Activated B cell treated with CpG ODN at 0.5 μM for 24 hours (primary cell): ENCODE measurements around the gene SYNE1. TPM values are rescaled to one million over a fixed set of nuclear protein-coding genes. Genes with fewer than 3 reads are reported as not detected.

Source experiments
- ATAC-seq: fragments of 200-7000 bp; cut with Tn5 transposase; one replicate; pipeline ENCODE4 v1.10.0; 2021; ENCODE audit warnings: low read depth, mild to moderate bottlenecking, moderate library complexity
- CTCF ChIA-PET: fragments of 350-600 bp; sonication (Branson Sonifier 250); formaldehyde crosslinking; loops from one replicate; lab custom pipeline; 2021; ENCODE audit warnings: antibody characterized with exemption; lab: Charles Lee
- POLR2A ChIA-PET: fragments of 350-600 bp; sonication (Branson Sonifier 250); formaldehyde crosslinking; loops from one replicate; lab custom pipeline; 2021; ENCODE audit warnings: antibody characterized with exemption; lab: Charles Lee
- DNase-seq: peaks from one replicate; pipeline ENCODE4 v3.0.0; 2022
- H3K27ac Mint-ChIP-seq: one replicate; pipeline ENCODE4 v1.8.0; 2020; ENCODE audit warnings: mixed read lengths
- H3K27me3 Mint-ChIP-seq: one replicate; pipeline ENCODE4 v1.8.0; 2021; ENCODE audit warnings: mixed read lengths
- H3K36me3 Mint-ChIP-seq: one replicate; pipeline ENCODE4 v1.8.0; 2021; ENCODE audit warnings: low read depth, mixed read lengths
- H3K4me1 Mint-ChIP-seq: one replicate; pipeline ENCODE4 v1.8.0; 2021; ENCODE audit warnings: mixed read lengths
- H3K4me3 Mint-ChIP-seq: one replicate; pipeline ENCODE4 v1.8.0; 2020; ENCODE audit warnings: mild to moderate bottlenecking, mixed read lengths
- H3K9me3 Mint-ChIP-seq: one replicate; pipeline ENCODE4 v1.8.0; 2020; ENCODE audit warnings: mixed read lengths
- intact Hi-C: fragments of 100-400 bp; cut with micrococcal nuclease; formaldehyde crosslinking; loops from one replicate; pipeline ENCODE4 v1.15.1; 2024
- total RNA-seq: library from RNA; stranded (reverse); gene quantifications from 2 replicates; pipeline ENCODE4 v1.2.3, GENCODE V29; 2022
- TF ChIP-seq, protein P1 (sequence below): fragments of 200-600 bp; IDR thresholded peaks from one replicate; pipeline ENCODE4 v1.8.0; 2022; ENCODE audit warnings: antibody characterized with exemption, mild to moderate bottlenecking

The SYNE1 gene
- total RNA-seq, 1 donor from 2014 or later, result 74.9 TPM

DNA sequence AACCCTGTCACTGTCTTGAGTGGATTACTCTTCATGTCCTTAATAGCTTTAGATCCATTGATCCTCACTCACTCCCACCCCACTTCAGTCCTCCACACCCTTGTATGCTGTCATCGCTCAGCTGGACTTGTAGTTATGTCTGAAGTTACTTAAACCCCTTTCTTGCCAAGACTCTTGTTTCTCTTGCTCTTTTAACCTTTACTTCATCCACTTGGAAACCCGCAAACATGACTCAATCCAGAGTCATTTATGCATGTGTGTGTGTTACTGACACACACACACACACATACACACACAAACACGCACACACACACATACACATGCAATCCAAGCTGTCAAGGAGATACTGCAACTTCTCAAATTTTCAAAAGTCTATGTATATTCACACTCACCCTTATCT, 341.8 kb downstream of the SYNE1 start:
- Mint-ChIP-seq H3K9me3 (no peaks in the 10 kb centered on the region), H3K4me1 (peaks cover 25% of the 10 kb centered on the region), H3K27ac (no peak overlapping the region), H3K36me3 (peaks cover 47% of the 10 kb centered on the region), H3K4me3 (no peak overlapping the region), H3K27me3 (no peaks in the 10 kb centered on the region)
- TF ChIP-seq, protein P1, sequence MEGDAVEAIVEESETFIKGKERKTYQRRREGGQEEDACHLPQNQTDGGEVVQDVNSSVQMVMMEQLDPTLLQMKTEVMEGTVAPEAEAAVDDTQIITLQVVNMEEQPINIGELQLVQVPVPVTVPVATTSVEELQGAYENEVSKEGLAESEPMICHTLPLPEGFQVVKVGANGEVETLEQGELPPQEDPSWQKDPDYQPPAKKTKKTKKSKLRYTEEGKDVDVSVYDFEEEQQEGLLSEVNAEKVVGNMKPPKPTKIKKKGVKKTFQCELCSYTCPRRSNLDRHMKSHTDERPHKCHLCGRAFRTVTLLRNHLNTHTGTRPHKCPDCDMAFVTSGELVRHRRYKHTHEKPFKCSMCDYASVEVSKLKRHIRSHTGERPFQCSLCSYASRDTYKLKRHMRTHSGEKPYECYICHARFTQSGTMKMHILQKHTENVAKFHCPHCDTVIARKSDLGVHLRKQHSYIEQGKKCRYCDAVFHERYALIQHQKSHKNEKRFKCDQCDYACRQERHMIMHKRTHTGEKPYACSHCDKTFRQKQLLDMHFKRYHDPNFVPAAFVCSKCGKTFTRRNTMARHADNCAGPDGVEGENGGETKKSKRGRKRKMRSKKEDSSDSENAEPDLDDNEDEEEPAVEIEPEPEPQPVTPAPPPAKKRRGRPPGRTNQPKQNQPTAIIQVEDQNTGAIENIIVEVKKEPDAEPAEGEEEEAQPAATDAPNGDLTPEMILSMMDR, result no peak
- intact Hi-C loops, result no loop called here
- POLR2A ChIA-PET, result no interaction called here
- CTCF ChIA-PET, result interaction anchor here (0.7 kb wide), 1 partner anchor 43 kb away, joined by 3 read pairs; no protein-coding TSS in a partner anchor
- no peak for ATAC-seq
- no peak for DNase-seq

DNA sequence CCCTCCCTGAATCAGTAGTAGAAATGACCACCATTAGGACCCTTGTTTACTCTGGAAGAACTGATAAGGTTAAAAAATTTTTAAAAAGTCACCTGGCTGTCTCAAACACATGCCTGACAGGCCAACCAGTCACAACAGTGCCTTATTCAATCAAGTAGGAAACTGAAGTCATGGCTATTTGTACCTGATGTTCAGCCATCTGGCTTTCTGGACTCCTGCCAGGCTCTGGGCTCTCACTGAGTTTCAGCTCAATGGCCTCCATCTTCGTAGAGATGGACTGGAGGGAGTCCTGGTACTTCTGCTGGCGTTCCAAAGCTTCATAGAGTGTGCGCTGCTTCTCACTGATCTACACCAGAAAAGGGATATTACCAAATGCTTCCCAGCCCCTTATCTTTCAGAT, 343.8 kb downstream of the SYNE1 start:
- Mint-ChIP-seq H3K36me3 (peaks cover 61% of the 10 kb centered on the region), H3K27me3 (no peaks in the 10 kb centered on the region), H3K27ac (no peak overlapping the region), H3K4me3 (no peak overlapping the region), H3K9me3 (no peaks in the 10 kb centered on the region), H3K4me1 (peaks cover 11% of the 10 kb centered on the region)
- intact Hi-C loops, result no loop called here
- TF ChIP-seq, protein P1, result no peak
- ChIA-PET POLR2A (no interaction called here), CTCF (interaction anchor here (0.8 kb wide), 1 partner anchor 9 kb away, joined by 3 read pairs; no protein-coding TSS in a partner anchor)
- no peak for ATAC-seq
- no peak for DNase-seq

DNA sequence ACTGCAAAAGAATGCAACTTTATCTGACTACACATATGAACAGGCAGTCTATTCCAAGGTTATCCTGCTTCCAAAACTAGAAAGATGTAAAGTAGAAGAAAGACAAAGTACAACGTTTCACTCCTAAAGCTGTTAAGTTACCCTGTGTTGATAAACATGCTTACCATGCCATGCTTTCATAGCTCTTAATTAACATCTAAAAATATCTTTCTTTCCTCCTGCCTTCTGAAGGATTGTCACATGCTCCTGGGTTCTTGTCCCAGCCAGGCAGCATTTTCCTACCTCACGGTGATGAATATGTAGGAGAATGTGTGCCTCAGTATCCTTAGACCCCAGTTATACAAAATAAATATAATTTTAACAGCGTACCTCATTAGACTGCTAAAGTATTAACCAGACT, 344.6 kb downstream of the SYNE1 start:
- DNase-seq (no peak), ATAC-seq (no peak)
- H3K27ac Mint-ChIP-seq, result no peak overlapping the region
- no peak overlapping the region for H3K4me3 Mint-ChIP-seq
- intact Hi-C loops, result no loop called here
- H3K27me3 Mint-ChIP-seq, result no peaks in the 10 kb centered on the region
- ChIA-PET CTCF (interaction anchor here (0.8 kb wide), 1 partner anchor 9 kb away, joined by 3 read pairs; no protein-coding TSS in a partner anchor), POLR2A (interaction anchor here (2.0 kb wide), 1 partner anchor 9 kb away, joined by 4 read pairs; no protein-coding TSS in a partner anchor)
- H3K9me3 Mint-ChIP-seq, result no peaks in the 10 kb centered on the region
- peaks cover 3% of the 10 kb centered on the region for H3K4me1 Mint-ChIP-seq
- peaks cover 66% of the 10 kb centered on the region for H3K36me3 Mint-ChIP-seq
- TF ChIP-seq, protein P1, result no peak

DNA sequence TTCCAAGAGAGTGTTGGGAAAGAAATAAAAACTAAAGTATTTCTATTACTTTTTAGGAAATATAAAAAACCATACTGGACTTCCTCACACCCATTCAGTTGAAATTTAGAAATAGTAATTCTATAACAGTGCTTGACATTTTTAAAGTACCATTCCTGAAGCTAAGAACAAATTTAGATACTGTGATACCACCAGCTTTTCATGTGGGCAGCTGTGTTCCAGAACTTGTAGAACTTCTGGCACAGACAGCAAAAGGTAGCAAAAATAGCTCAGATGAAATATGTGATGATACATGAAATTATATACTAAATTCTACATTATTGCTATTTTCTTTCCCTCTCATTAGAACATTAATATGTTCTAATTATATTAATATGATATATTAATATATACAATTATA, 346.5 kb downstream of the SYNE1 start:
- Mint-ChIP-seq H3K4me3 (no peak overlapping the region), H3K27ac (no peak overlapping the region), H3K4me1 (no peaks in the 10 kb centered on the region), H3K36me3 (peaks cover 72% of the 10 kb centered on the region), H3K9me3 (no peaks in the 10 kb centered on the region), H3K27me3 (no peaks in the 10 kb centered on the region)
- intact Hi-C loops, result no loop called here
- ATAC-seq (no peak), DNase-seq (no peak)
- ChIA-PET CTCF (interaction anchor here (1.1 kb wide), 1 partner anchor 19 kb away, joined by 3 read pairs; no protein-coding TSS in a partner anchor), POLR2A (interaction anchor here (2.0 kb wide), 1 partner anchor 11 kb away, joined by 4 read pairs; no protein-coding TSS in a partner anchor)
- TF ChIP-seq, protein P1, result no peak

DNA sequence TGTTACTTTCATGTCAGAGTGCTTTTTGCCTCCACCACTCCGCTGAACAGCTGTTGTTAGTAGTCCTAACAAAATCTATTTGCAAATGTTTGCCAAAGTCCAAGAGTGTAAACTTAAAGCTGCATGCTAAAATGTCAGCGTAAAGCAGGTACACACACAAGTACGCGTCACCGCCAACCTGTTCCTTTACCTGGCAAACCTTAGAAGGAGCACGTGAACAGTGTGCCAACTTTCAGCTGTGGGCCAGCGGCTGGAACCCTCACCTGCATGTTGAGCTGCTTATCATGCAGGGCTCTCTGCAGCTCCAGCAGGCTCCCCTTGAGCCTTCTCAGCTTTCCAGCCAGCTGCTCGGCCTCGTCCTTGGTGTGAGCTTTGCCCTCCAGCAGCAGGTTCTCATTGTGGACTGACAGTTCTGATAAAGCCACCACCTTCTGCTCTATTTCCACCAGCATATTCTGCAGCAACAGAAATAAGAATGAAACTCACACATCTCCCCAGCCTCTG, 359.3 kb downstream of the SYNE1 start:
- Mint-ChIP-seq H3K27ac (no peak overlapping the region), H3K4me3 (no peak overlapping the region), H3K27me3 (no peaks in the 10 kb centered on the region), H3K36me3 (peaks cover 44% of the 10 kb centered on the region), H3K4me1 (no peaks in the 10 kb centered on the region), H3K9me3 (no peaks in the 10 kb centered on the region)
- DNase-seq (no peak), ATAC-seq (no peak)
- POLR2A ChIA-PET, result no interaction called here
- intact Hi-C loops, result no loop called here
- TF ChIP-seq, protein P1, result no peak
- CTCF ChIA-PET, result interaction anchor here (0.7 kb wide), 1 partner anchor 29 kb away, joined by 8 read pairs; no protein-coding TSS in a partner anchor
